ENCODE results near the gene IPO11. TPM values are rescaled to one million over a fixed set of nuclear protein-coding genes. Genes with fewer than 3 reads are reported as not detected.

Gene IPO11
- total RNA-seq, 1 donor from 2014 or later = 20.2 TPM

DNA sequence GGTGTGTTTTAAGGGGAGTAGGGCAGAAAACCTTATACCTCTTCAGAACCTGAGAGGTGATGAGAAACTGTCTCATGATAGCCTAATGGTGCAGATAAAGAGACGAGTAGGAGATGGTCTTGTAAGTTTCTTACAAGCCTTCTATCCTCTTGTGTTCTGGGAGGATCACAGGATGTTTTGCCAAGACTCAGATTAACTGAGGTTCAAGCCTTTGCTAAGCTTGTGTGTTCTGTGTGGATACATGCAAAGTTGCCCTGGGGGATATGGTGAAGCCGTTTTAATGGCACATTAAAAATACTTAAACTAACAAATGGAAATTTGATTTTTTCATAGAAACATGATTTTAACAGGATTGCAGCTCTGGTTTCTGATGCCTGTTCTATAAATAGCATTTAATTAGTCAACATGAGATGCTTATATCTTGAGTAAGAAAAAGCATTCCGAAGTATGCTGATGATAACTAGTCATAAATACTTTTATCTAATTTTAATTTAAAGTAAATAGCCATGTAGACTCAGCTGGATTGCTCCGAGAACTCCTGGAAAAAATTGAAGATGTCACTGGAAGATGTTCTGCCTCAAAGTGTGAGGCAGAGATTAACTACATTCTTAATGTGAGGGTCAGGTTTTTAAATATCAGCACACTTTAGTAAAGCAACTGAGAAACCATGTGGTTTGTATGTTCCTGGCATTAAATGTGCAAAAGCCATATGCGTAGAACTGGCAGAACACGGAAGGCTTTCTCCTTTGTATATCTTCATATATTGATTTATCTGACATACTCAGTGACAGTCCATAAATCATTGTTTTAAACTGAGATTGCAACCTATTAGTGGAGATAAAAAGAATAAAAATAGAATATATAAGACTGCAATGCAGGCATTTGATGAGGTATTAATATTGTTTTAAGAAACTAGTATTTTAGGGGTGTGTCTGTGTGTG, 53.7 kb downstream of the IPO11 start:
- no peaks in the 10 kb centered on the region for H3K9me3 Mint-ChIP-seq (ENCODE audit: low read depth)
- H3K36me3 Mint-ChIP-seq (ENCODE audit: low read depth) = peaks cover 13% of the 10 kb centered on the region
- H3K4me1 Mint-ChIP-seq (ENCODE audit: low read depth) = peaks cover 22% of the 10 kb centered on the region
- TF ChIP-seq, protein P1, sequence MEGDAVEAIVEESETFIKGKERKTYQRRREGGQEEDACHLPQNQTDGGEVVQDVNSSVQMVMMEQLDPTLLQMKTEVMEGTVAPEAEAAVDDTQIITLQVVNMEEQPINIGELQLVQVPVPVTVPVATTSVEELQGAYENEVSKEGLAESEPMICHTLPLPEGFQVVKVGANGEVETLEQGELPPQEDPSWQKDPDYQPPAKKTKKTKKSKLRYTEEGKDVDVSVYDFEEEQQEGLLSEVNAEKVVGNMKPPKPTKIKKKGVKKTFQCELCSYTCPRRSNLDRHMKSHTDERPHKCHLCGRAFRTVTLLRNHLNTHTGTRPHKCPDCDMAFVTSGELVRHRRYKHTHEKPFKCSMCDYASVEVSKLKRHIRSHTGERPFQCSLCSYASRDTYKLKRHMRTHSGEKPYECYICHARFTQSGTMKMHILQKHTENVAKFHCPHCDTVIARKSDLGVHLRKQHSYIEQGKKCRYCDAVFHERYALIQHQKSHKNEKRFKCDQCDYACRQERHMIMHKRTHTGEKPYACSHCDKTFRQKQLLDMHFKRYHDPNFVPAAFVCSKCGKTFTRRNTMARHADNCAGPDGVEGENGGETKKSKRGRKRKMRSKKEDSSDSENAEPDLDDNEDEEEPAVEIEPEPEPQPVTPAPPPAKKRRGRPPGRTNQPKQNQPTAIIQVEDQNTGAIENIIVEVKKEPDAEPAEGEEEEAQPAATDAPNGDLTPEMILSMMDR (IDR thresholded peaks at IDR 0.05) = no peak
- no peak overlapping the region for H3K27ac Mint-ChIP-seq (ENCODE audit: unreplicated experiment)
- no peak overlapping the region for H3K4me3 Mint-ChIP-seq (ENCODE audit: unreplicated experiment)
- no peaks in the 10 kb centered on the region for H3K27me3 Mint-ChIP-seq (ENCODE audit: low read depth)
- DNase-seq (ENCODE audit: low spot score) = no peak

DNA sequence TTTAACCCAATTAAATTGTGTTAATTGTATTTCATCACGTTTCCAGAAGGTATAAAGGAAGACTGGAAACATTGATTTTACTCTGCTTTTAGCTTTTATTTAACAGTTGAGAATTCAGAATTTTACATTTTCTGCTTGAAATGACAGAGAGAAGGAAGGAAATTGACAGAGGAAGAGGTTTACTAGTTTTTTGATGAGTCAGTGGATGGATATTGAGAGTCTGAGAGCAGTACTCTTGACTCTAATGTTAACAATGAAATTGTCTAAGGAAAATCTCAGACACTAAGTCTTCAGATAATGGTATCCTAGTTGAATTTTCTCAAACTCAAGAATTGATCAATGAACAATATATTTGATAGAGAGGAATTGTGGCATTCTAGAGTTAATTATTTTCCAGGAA, 60.6 kb downstream of the IPO11 start:
- Mint-ChIP-seq H3K36me3 (ENCODE audit: low read depth) (peaks cover 5% of the 10 kb centered on the region), H3K4me3 (ENCODE audit: unreplicated experiment) (no peak overlapping the region), H3K9me3 (ENCODE audit: low read depth) (no peaks in the 10 kb centered on the region), H3K4me1 (ENCODE audit: low read depth) (peaks cover 14% of the 10 kb centered on the region), H3K27ac (ENCODE audit: unreplicated experiment) (no peak overlapping the region), H3K27me3 (ENCODE audit: low read depth) (no peaks in the 10 kb centered on the region)
- TF ChIP-seq, protein P1 (IDR thresholded peaks at IDR 0.05) = no peak
- no peak for DNase-seq (ENCODE audit: low spot score)

DNA sequence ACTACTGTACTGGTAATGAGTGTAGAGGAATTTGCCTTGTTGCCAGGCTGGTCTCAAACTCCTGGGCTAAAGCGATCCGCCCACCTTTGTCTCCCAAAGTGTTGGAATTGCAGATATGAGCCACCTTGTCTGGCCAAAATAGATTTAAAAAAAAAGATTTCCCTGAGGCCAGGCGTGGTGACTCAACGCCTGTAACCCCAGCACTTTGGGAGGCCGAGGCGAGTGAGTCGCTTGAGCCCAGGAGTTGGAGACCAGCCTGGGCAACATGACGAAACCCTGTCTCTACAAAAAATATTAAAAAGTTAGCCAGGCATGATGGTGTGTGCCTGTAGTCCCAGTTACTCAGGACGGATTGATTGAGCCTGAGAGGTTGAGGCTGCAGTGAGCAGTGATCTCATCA, 62.5 kb downstream of the IPO11 start:
- Mint-ChIP-seq H3K4me1 (ENCODE audit: low read depth) (peaks cover 14% of the 10 kb centered on the region), H3K27me3 (ENCODE audit: low read depth) (no peaks in the 10 kb centered on the region), H3K36me3 (ENCODE audit: low read depth) (peaks cover 8% of the 10 kb centered on the region), H3K9me3 (ENCODE audit: low read depth) (peaks cover under 1% of the 10 kb centered on the region), H3K27ac (ENCODE audit: unreplicated experiment) (no peak overlapping the region), H3K4me3 (ENCODE audit: unreplicated experiment) (no peak overlapping the region)
- TF ChIP-seq, protein P1 (IDR thresholded peaks at IDR 0.05) = no peak
- no peak for DNase-seq (ENCODE audit: low spot score)

DNA sequence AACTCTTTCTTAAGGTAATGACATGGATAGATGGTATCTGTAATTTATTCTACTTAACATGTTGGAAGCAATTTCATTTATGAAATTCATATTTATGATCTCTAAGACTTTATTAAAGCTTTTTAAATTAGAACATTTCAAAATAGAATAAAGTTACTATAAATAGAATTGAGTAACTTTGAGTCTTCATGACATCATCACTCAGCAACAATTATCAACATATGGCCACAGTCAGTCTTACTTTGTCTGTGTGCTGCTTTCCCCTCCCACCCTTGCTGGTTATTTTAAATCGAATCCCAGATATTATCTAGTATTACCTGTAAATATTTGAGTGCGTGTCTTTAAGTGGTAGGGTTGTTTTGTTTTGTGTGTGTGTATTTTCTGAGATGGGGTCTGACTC, 65.2 kb downstream of the IPO11 start:
- peaks cover 16% of the 10 kb centered on the region for H3K4me1 Mint-ChIP-seq (ENCODE audit: low read depth)
- no peak for DNase-seq (ENCODE audit: low spot score)
- H3K27me3 Mint-ChIP-seq (ENCODE audit: low read depth) = no peaks in the 10 kb centered on the region
- TF ChIP-seq, protein P1 (IDR thresholded peaks at IDR 0.05) = no peak
- peaks cover 6% of the 10 kb centered on the region for H3K9me3 Mint-ChIP-seq (ENCODE audit: low read depth)
- H3K4me3 Mint-ChIP-seq (ENCODE audit: unreplicated experiment) = no peak overlapping the region
- no peak overlapping the region for H3K27ac Mint-ChIP-seq (ENCODE audit: unreplicated experiment)
- peaks cover 15% of the 10 kb centered on the region for H3K36me3 Mint-ChIP-seq (ENCODE audit: low read depth)

DNA sequence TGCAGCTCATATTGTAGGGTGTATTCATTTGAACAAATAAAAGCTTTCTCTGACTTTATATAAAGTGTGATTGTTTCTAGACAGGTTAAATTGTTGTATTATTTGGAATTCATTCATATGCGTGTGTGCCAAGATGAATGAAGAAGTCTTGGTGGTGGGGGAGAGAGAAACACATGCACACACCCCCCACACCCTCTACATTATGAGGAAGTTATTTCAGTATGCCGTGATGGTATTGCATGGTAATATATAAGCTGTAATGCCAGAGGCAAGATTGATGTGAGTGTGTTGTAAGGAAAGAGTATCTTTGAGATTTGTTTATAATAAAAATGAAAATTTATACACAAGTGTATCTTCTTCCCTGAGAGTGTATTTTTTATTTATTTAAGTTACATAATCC, 71.0 kb downstream of the IPO11 start:
- Mint-ChIP-seq H3K4me3 (ENCODE audit: unreplicated experiment) (no peak overlapping the region), H3K27me3 (ENCODE audit: low read depth) (no peaks in the 10 kb centered on the region), H3K27ac (ENCODE audit: unreplicated experiment) (no peak overlapping the region), H3K4me1 (ENCODE audit: low read depth) (peaks cover 2% of the 10 kb centered on the region), H3K9me3 (ENCODE audit: low read depth) (peaks cover 6% of the 10 kb centered on the region), H3K36me3 (ENCODE audit: low read depth) (peaks cover 17% of the 10 kb centered on the region)
- DNase-seq (ENCODE audit: low spot score) = no peak
- TF ChIP-seq, protein P1 (IDR thresholded peaks at IDR 0.05) = no peak

Measured in chondrocyte (in vitro differentiated cells).